HepG2 (cell line): ENCODE results near the gene SNED1. TPM values are rescaled to one million over a fixed set of nuclear protein-coding genes. Genes with fewer than 3 reads are reported as not detected.

ENCODE experiments used
- ATAC-seq: fragments of 200-7000 bp; cut with Tn5 transposase; 3 replicates; pipeline ENCODE4 v1.9.1; 2020; ENCODE audit warnings: mild to moderate bottlenecking, moderate library complexity
- BruUV-seq: library from RNA; stranded (reverse); fragments of 400-500 nt; replicated peaks from 2 replicates; lab custom pipeline; 2021; lab: Mats Ljungman, UMichigan
- CTCF ChIA-PET: fragments of 300-600 bp; formaldehyde crosslinking; extraction: SDS; loops from one replicate; lab custom pipeline; 2021; ENCODE audit warnings: low total read pairs, inconsistent platforms, low intra/inter-chr PET ratio; lab: Yijun Ruan, JAX
- POLR2A ChIA-PET: fragments of 350-600 bp; sonication (Branson Sonifier 250); formaldehyde crosslinking; loops from one replicate; lab custom pipeline; 2020; ENCODE audit warnings: antibody characterized with exemption, inconsistent platforms; lab: Yijun Ruan, JAX
- DNase-seq: peaks from one replicate; pipeline ENCODE4 v3.0.0-alpha.2; 2015; ENCODE audit warnings: low spot score
- FAIRE-seq: peaks from 3 replicates; lab custom pipeline; 2011; peaks lifted over from hg19 to GRCh38; lab: Jason Lieb, UNC
- H2AFZ ChIP-seq: one replicate; pipeline ENCODE4 v1.6.1; 2011; ENCODE audit warnings: low read length, inconsistent platforms
- H3K27ac ChIP-seq: fragments of 300-600 bp; 3 replicates; pipeline ENCODE4 v1.8.0; 2011; ENCODE audit warnings: mixed run types, mild to moderate bottlenecking, mixed read lengths, low read length, inconsistent platforms; ENCODE audit not compliant: insufficient read depth; ENCODE audit errors: extremely low read length
- H3K27me3 ChIP-seq, 2 experiments: fragments of 200-600 bp in 1 of 2; 2 replicates in 1 of 2; 3 replicates in 1 of 2; pipeline versions ENCODE4 v1.6.0 to v1.8.0; 2011; ENCODE audit warnings: low read length in 2 of 2, mild to moderate bottlenecking in 2 of 2, moderate library complexity in 2 of 2, inconsistent platforms in 1 of 2; ENCODE audit not compliant: insufficient read depth in 2 of 2, control insufficient read depth in 1 of 2
- H3K36me3 ChIP-seq, 2 experiments: fragments of 200-600 bp in 1 of 2; replicated peaks in 1 of 2; 2 replicates in 1 of 2; 3 replicates in 1 of 2; pipeline versions ENCODE4 v1.5.1 to v1.8.0; 2011; ENCODE audit warnings: low read length in 2 of 2, inconsistent platforms in 1 of 2; ENCODE audit not compliant: insufficient read depth in 2 of 2, control insufficient read depth in 1 of 2
- H3K4me1 ChIP-seq: 2 replicates; pipeline ENCODE4 v1.5.1; 2012; ENCODE audit warnings: low read length, inconsistent platforms; ENCODE audit not compliant: insufficient read depth
- H3K4me2 ChIP-seq: 2 replicates; pipeline ENCODE4 v1.6.0; 2011; ENCODE audit warnings: low read depth, low read length, inconsistent platforms
- H3K4me3 ChIP-seq, 3 experiments: fragments of 200-600 bp in 1 of 3; sonication (generic), shearing (Covaris generic) in 1 of 3; replicated peaks in 1 of 3; 2 replicates each; pipeline ENCODE4 v1.5.1; 2011 to 2016; ENCODE audit warnings: low read length in 3 of 3, inconsistent platforms in 2 of 3, low read depth in 2 of 3, mild to moderate bottlenecking in 2 of 3, control low read depth in 1 of 3, mixed read lengths in 1 of 3; ENCODE audit not compliant: insufficient read depth in 1 of 3
- H3K79me2 ChIP-seq: one replicate; pipeline ENCODE4 v1.6.1; 2011; ENCODE audit warnings: low read length, inconsistent platforms; ENCODE audit not compliant: insufficient read depth
- H3K9ac ChIP-seq: 2 replicates; pipeline ENCODE4 v1.6.0; 2011; ENCODE audit warnings: mild to moderate bottlenecking, low read depth, low read length, inconsistent platforms; ENCODE audit not compliant: insufficient read depth
- H3K9me3 ChIP-seq: 2 replicates; pipeline ENCODE4 v1.5.1; 2012; ENCODE audit warnings: mild to moderate bottlenecking, low read length
- H4K20me1 ChIP-seq: 2 replicates; pipeline ENCODE4 v1.6.0; 2011; ENCODE audit warnings: inconsistent platforms, mild to moderate bottlenecking, low read length, moderate library complexity; ENCODE audit not compliant: insufficient read depth
- ARID2 ChIP-seq: sonication (generic); formaldehyde crosslinking; IDR thresholded peaks from 2 replicates; pipeline ENCODE4 v1.8.1; 2022; ENCODE audit warnings: mild to moderate bottlenecking, missing genetic modification reagents, borderline replicate concordance
- ARNT2 ChIP-seq: sonication (generic); formaldehyde crosslinking; IDR thresholded peaks from 2 replicates; pipeline ENCODE4 v1.8.0; 2022; ENCODE audit warnings: mild to moderate bottlenecking, low read depth, missing genetic modification reagents, moderate library complexity
- CREM ChIP-seq, 2 experiments: sonication (generic) in 1 of 2; formaldehyde crosslinking in 1 of 2; IDR thresholded peaks; 2 replicates each; pipeline versions ENCODE4 v1.4.0 to v1.6.1; 2016 to 2020; ENCODE audit warnings: antibody characterized with exemption in 1 of 2, mild to moderate bottlenecking in 1 of 2, missing genetic modification reagents in 1 of 2
- GFI1 ChIP-seq: sonication (generic); formaldehyde crosslinking; IDR thresholded peaks from 2 replicates; pipeline ENCODE4 v1.5.0; 2020; ENCODE audit warnings: missing genetic modification reagents, mild to moderate bottlenecking, borderline replicate concordance
- GRHL1 ChIP-seq: sonication (generic); formaldehyde crosslinking; conservative IDR thresholded peaks from 2 replicates; pipeline ENCODE4 v1.8.0; 2022; ENCODE audit warnings: missing genetic modification reagents
- HNRNPLL ChIP-seq: fragments of 200-400 bp; formaldehyde crosslinking; IDR thresholded peaks from 2 replicates; pipeline ENCODE4 v1.6.1; 2017; ENCODE audit warnings: mild to moderate bottlenecking, low read depth, low read length; ENCODE audit not compliant: poor library complexity, severe bottlenecking
- MXI1 ChIP-seq: IDR thresholded peaks from 3 replicates; pipeline ENCODE4 v1.6.1; 2012; ENCODE audit warnings: low read depth, low read length, inconsistent platforms, borderline replicate concordance
- PAF1 ChIP-seq: IDR thresholded peaks from 2 replicates; pipeline ENCODE4 v1.6.1; 2016; ENCODE audit warnings: missing genetic modification reagents, missing compliant biosample characterization
- RNF2 ChIP-seq: fragments of 450-650 bp; conservative IDR thresholded peaks from 2 replicates; pipeline ENCODE4 v1.6.1; 2016; ENCODE audit warnings: low read depth
- whole genome bisulfite sequencing: methylation state at CpG from one replicate; pipeline ENCODE4 v1.1.6; 2017; ENCODE audit warnings: low lambda C conversion rate; 5-methylcytosine and 5-hydroxymethylcytosine counted together
- in situ Hi-C: cut with HindIII; loops from 2 replicates; pipeline ENCODE4 v1.10.0; 2017; ENCODE audit warnings: low pct_unique_long_range_greater_than_20kb; ENCODE audit not compliant: extremely low pct_ligation_motif_present
- intact Hi-C: fragments of 100-400 bp; cut with micrococcal nuclease; formaldehyde crosslinking; loops from one replicate; pipeline ENCODE4 v1.10.0; 2022; ENCODE audit not compliant: unreplicated experiment
- polyA plus RNA-seq, 8 experiments: library from polyadenylated mRNA; depleted of rRNA in 3 of 8; stranded (reverse) in 7 of 8; unstranded in 1 of 8; fragments of >200 nt; fragmentation: Illumina TruSeq in 4 of 8; extraction: Trizol in 4 of 8; gene quantifications; 2 replicates each; pipeline versions ENCODE4 v1.2.1 to v1.2.3, GENCODE V29; 2011 to 2016; ENCODE audit warnings: low read depth in 4 of 8, missing spikeins in 1 of 8, mixed read lengths in 1 of 8; ENCODE audit not compliant: insufficient read depth in 1 of 8
- total RNA-seq, 5 experiments: library from RNA; depleted of rRNA; stranded (reverse); fragments of >200 nt; fragmentation: Illumina TruSeq; extraction: Trizol; gene quantifications; 2 replicates each; pipeline ENCODE4 v1.2.3, GENCODE V29; 2016; ENCODE audit warnings: low read depth in 1 of 5
- TF ChIP-seq, protein P1 (sequence below): sonication (generic); formaldehyde crosslinking; IDR thresholded peaks from 2 replicates; pipeline ENCODE4 v1.4.0; 2020; ENCODE audit warnings: missing genetic modification reagents
- TF ChIP-seq, protein P2 (sequence below): sonication (generic); formaldehyde crosslinking; IDR thresholded peaks from 2 replicates; pipeline ENCODE4 v1.4.0; 2020; ENCODE audit warnings: mild to moderate bottlenecking, missing genetic modification reagents

The SNED1 gene
- total and polyA plus RNA-seq, 2 of the 13 experiments (the other 11 are each of a cell fraction or from before 2014, with no cell fraction given): 0.15 to 0.65 TPM

- no peak overlapping the region for H3K27ac ChIP-seq
- H3K4me3 ChIP-seq: no peak overlapping the region
- peaks cover 3% of the 10 kb centered on the region for H3K4me1 ChIP-seq
- no peaks in the 10 kb centered on the region for H4K20me1 ChIP-seq
- no peak overlapping the region for H2AFZ ChIP-seq
- in situ Hi-C loops (no loop called here), intact Hi-C loops (no loop called here)
- POLR2A ChIA-PET: no interaction called here
- no peaks in the 10 kb centered on the region for H3K79me2 ChIP-seq
- no TSS peak for BruUV-seq
- TF ChIP-seq, protein P1, sequence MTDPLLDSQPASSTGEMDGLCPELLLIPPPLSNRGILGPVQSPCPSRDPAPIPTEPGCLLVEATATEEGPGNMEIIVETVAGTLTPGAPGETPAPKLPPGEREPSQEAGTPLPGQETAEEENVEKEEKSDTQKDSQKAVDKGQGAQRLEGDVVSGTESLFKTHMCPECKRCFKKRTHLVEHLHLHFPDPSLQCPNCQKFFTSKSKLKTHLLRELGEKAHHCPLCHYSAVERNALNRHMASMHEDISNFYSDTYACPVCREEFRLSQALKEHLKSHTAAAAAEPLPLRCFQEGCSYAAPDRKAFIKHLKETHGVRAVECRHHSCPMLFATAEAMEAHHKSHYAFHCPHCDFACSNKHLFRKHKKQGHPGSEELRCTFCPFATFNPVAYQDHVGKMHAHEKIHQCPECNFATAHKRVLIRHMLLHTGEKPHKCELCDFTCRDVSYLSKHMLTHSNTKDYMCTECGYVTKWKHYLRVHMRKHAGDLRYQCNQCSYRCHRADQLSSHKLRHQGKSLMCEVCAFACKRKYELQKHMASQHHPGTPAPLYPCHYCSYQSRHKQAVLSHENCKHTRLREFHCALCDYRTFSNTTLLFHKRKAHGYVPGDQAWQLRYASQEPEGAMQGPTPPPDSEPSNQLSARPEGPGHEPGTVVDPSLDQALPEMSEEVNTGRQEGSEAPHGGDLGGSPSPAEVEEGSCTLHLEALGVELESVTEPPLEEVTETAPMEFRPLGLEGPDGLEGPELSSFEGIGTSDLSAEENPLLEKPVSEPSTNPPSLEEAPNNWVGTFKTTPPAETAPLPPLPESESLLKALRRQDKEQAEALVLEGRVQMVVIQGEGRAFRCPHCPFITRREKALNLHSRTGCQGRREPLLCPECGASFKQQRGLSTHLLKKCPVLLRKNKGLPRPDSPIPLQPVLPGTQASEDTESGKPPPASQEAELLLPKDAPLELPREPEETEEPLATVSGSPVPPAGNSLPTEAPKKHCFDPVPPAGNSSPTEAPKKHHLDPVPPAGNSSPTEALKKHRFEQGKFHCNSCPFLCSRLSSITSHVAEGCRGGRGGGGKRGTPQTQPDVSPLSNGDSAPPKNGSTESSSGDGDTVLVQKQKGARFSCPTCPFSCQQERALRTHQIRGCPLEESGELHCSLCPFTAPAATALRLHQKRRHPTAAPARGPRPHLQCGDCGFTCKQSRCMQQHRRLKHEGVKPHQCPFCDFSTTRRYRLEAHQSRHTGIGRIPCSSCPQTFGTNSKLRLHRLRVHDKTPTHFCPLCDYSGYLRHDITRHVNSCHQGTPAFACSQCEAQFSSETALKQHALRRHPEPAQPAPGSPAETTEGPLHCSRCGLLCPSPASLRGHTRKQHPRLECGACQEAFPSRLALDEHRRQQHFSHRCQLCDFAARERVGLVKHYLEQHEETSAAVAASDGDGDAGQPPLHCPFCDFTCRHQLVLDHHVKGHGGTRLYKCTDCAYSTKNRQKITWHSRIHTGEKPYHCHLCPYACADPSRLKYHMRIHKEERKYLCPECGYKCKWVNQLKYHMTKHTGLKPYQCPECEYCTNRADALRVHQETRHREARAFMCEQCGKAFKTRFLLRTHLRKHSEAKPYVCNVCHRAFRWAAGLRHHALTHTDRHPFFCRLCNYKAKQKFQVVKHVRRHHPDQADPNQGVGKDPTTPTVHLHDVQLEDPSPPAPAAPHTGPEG (CRISPR knock-in tag): no peak
- TF ChIP-seq GFI1 (CRISPR knock-in tag) (no peak), GRHL1 (no peak), MXI1 (no peak), HNRNPLL (no peak), ARID2 (CRISPR knock-in tag) (no peak), ARNT2 (CRISPR knock-in tag) (no peak), RNF2 (no peak), PAF1 (CRISPR knock-in tag) (no peak), CREM (IDR thresholded peaks at IDR 0.05) (no peak), CREM (CRISPR knock-in tag; IDR thresholded peaks at IDR 0.05) (no peak)
- TF ChIP-seq, protein P2, sequence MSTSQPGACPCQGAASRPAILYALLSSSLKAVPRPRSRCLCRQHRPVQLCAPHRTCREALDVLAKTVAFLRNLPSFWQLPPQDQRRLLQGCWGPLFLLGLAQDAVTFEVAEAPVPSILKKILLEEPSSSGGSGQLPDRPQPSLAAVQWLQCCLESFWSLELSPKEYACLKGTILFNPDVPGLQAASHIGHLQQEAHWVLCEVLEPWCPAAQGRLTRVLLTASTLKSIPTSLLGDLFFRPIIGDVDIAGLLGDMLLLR: no peak
- no peaks in the 10 kb centered on the region for H3K9me3 ChIP-seq
- 87% methylated on average over 13 of the region's 13 CpGs for WGBS
- ATAC-seq: no peak
- no peak overlapping the region for H3K4me2 ChIP-seq
- no peak for FAIRE-seq
- no peak for DNase-seq
- H3K27me3 ChIP-seq: peaks cover 0 to 10% of the 10 kb centered on the region in 2 experiments; a peak in 2 of 5 replicates
- no peak overlapping the region for H3K9ac ChIP-seq
- H3K36me3 ChIP-seq: no peaks in the 10 kb centered on the region
- CTCF ChIA-PET: no interaction called here
These were observed 17.0 kb downstream of the SNED1 start for GRCh38 chr2:241015439-241015838.
